HuH-7.5 (cell line): ENCODE measurements around the gene RTN4R.
"Not testable (repeated sequence)": the region's sequence is repeated elsewhere in the genome, so short reads cannot be mapped to it uniquely, and the experiment has no call there.

Experiments
- DNase-seq: peaks from one replicate; pipeline ENCODE4 v3.0.0; 2011; ENCODE audit warnings: low spot score

RTN4R gene

GRCh38 chr22:20286784-20287423, 18.8 kb upstream of the RTN4R start:
- not testable (repeated sequence) for DNase-seq

- DNase-seq = not testable (repeated sequence)
Measured at GRCh38 chr22:20286312-20286660, 18.2 kb upstream of the RTN4R start.

GRCh38 chr22:20285473-20286311, 17.6 kb upstream of the RTN4R start:
- peak; percentile 51 for DNase-seq

GRCh38 chr22:20284471-20285086, 16.5 kb upstream of the RTN4R start:
- DNase-seq = no peak

GRCh38 chr22:20283674-20284066, 15.6 kb upstream of the RTN4R start:
- no peak for DNase-seq

- DNase-seq = no peak
Measured at GRCh38 chr22:20282901-20283673, 15.0 kb upstream of the RTN4R start.

- no peak for DNase-seq
Measured at GRCh38 chr22:20281891-20282290, 13.8 kb upstream of the RTN4R start.

- DNase-seq = not testable (repeated sequence)
Measured at GRCh38 chr22:20281473-20281872, 13.4 kb upstream of the RTN4R start.

GRCh38 chr22:20280866-20281265, 12.7 kb upstream of the RTN4R start:
- DNase-seq = no peak

GRCh38 chr22:20280163-20280562, 12.0 kb upstream of the RTN4R start:
- DNase-seq = not testable (repeated sequence)

GRCh38 chr22:20279662-20280134, 11.6 kb upstream of the RTN4R start:
- DNase-seq = no peak

GRCh38 chr22:20278726-20279490, 10.8 kb upstream of the RTN4R start:
- not testable (repeated sequence) for DNase-seq

- DNase-seq = not testable (repeated sequence)
Measured at GRCh38 chr22:20277936-20278635, 10.0 kb upstream of the RTN4R start.

GRCh38 chr22:20276468-20276867, 8.3 kb upstream of the RTN4R start:
- no peak for DNase-seq

GRCh38 chr22:20275836-20276235, 7.7 kb upstream of the RTN4R start:
- DNase-seq = no peak

GRCh38 chr22:20275325-20275724, 7.2 kb upstream of the RTN4R start:
- DNase-seq = not testable (repeated sequence)

GRCh38 chr22:20274374-20274773, 6.3 kb upstream of the RTN4R start:
- DNase-seq = not testable (repeated sequence)

- no peak for DNase-seq
Measured at GRCh38 chr22:20273758-20274181, 5.7 kb upstream of the RTN4R start.

GRCh38 chr22:20272700-20273099, 4.6 kb upstream of the RTN4R start:
- no peak for DNase-seq

- DNase-seq = no peak
Measured at GRCh38 chr22:20272174-20272573, 4.1 kb upstream of the RTN4R start.
